ENCODE measurements around the gene SLC6A7.

SLC6A7 gene

DNA sequence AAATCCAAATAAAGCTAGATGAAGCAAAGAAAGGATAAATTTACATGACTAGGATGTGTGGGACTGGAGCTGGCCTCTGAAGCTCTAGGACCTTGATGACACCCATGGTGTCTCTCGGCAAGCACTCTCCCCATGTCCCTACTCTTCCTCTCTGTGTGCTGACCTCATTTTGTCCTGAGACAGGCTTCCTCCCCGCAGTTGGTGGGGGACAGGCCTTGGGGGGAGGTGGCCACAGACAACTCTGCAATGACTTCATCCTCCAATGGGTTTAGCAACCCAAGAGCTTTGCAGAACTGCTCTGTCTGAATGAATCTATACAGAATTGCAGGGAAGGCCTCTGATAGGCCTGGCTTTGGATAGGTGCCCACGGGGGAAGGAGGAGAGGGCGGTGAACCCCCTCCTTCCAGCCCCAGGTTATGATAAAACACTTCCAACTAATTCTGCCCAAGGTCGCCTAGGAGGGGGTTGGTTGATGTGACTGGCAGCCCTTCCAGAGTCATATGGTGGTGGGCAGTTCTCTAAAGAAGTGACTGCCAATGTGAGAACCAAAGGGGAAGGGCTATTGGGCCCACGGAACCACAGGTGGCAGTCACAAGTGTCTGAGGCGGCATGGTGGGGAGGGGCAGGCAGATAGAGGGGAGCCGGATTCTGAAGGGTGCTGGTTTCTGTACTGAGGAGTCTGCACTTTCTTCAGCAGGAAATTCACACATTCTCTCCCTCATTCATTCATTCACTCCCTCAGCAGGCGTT lies 6.0 kb downstream of the SLC6A7 start:
- DNase-seq, result no peak

DNA sequence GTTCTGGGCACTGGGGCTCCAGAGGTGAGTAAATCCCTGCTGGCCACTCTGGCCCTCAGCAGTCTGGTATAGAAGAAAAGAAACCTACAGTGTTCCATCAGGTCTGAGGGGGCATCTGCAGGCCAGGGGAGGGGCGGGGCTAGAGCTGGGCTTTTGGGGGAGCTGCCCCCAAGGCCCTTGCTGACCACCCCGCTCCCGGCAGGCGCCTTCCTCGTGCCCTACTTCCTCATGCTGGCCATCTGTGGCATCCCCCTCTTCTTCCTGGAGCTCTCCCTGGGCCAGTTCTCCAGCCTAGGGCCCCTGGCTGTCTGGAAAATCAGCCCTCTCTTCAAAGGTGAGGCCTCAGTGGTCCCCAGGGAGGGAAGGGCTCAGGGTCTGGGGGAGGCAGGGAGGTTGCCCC lies 6.7 kb downstream of the SLC6A7 start:
- no peak for DNase-seq

DNA sequence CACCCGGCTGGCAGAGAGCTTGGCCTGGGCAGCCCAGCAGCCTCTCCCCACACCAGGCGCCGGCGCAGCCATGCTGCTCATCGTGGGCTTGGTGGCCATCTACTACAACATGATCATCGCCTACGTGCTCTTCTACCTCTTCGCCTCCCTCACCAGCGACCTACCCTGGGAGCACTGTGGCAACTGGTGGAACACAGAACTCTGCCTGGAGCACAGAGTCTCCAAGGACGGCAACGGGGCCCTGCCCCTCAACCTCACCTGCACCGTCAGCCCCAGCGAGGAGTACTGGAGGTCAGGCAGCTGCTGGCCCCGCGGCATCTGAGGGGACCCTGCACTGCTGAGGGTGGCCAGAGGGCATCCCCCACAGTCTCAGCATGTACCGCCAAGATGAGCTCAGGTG lies 7.1 kb downstream of the SLC6A7 start:
- no peak for DNase-seq

DNA sequence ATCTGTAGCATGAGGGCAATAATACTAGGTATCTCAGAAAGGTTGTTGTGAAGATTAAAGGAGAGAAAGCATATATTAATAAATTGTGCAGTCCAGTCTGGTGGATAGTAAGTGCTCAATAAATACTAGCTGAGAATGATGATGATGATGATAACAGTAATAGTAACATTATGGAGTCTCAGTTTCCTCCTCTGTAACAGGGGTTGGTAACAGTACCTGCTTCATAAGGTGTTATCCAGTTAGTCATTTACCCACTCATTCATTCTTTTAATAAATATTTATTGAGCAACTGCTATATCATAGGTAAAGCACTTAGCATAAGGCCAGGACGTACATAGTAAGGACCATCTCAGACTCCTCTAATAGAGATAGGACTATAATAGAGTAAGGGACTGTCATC lies 7.6 kb downstream of the SLC6A7 start:
- DNase-seq, result no peak

DNA sequence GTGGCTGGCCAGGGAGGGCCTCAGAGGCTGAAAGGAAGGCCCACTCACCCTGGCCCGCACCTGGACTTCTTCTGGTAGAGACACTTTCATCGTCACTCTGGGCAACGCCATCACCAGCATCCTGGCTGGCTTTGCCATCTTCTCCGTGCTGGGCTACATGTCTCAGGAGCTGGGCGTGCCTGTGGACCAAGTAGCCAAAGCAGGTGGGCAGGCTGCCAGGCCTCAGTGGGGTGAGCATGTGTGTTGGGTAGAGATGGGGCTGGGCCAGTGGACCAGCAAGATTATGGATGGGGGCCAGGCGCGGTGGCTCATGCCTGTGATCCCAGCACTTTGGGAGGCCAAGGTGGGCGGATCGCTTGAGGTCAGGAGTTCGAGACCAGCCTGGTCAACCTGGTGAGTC lies 12.6 kb downstream of the SLC6A7 start:
- DNase-seq, result no peak

DNA sequence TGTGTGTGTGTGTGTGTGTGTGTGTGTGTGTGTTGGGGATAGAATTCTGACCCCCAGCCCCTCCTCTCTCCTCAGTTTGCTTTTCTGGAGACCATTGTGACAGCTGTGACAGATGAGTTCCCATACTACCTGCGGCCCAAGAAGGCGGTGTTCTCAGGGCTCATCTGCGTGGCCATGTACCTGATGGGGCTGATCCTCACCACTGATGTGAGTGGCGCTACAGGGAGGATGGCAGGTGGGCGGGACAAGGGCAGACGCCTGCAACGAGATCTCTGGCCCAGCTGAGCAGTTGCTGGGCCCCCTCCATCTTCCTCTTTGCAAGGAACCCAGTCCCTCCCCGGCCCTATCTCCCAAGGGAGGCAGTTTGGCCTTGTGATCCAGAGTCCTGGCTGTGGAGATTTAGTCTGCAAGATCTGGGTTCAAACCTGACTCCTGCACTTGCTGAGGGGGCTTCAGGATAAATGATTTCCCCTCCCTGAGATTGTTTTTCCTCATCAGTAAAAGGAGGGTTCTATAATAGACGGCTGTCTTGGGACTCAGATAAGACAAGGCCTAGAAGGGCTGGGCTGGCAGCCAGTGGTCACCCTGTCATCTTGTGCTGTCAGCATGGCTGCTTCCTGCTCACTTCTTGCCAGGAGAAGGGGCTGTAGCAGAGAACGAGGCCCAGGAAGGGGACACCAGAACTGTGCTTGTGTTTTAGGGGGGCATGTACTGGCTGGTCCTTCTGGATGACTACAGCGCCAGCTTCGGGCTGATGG lies 14.1 kb downstream of the SLC6A7 start:
- DNase-seq, result no peak

DNA sequence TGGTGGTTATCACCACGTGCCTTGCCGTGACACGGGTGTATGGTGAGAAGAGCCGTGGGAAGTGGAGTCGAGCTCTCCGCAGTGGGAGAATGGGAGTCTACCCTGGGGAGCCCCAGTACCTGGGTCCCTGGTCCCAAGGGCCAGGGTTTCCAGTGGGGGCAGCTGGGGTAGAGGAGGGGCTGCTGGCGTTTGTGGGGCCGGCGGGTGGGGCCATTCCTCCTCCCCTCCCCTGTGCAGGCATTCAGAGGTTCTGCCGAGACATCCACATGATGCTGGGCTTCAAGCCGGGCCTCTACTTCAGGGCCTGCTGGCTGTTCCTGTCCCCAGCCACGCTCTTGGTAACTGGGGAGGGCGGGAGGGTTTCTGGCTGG lies 14.7 kb downstream of the SLC6A7 start:
- no peak for DNase-seq

DNA sequence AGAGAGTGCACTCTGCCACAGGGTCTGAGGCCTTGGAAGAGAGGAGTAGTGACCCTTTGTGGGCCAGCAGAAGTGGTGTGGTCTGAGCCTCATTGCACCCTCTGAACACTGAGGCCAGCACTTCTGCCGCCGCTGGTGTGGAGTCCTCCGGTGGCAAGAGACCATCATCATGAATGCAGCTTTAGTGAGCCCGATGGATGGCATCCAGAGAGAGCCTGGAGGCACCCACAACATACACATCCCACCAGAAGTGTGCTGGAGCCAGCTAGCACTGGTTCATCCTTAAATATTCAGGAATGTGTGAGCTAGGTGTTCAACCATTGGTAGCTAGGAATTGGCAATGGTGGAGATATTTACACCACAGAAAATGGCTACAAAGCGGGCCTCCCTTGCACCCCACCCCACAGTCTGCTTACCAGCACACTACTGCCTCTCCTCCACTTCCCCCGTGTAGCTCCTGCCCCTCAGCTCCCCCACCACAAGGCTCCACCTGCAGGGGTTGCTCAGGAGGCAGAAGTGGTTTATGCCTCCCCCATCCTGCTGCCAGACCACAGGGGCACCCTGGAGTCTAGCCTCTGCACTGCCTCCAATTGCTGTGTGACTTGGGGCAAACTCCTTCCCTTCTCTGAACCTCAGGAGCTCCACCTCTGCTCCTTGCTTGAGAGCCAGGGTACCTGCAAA lies 16.4 kb downstream of the SLC6A7 start:
- DNase-seq, result no peak

DNA sequence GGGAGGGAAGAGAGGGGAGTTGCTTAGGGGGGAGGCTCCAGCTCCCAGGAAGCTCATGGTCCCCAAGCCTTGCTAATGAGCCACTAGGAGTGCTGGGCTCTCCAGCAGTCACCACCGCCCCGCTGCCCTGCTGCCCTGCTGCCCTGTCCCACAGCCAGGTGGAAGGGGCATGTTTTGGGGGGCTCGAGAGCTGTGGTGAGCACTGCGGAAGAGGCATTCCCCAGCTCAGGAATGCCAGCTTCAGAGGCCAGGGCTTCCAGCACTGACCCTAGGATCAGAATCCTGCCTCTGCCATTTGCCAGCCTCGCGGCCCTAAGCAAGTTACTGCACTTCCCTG lies 16.9 kb downstream of the SLC6A7 start:
- DNase-seq, result no peak

DNA sequence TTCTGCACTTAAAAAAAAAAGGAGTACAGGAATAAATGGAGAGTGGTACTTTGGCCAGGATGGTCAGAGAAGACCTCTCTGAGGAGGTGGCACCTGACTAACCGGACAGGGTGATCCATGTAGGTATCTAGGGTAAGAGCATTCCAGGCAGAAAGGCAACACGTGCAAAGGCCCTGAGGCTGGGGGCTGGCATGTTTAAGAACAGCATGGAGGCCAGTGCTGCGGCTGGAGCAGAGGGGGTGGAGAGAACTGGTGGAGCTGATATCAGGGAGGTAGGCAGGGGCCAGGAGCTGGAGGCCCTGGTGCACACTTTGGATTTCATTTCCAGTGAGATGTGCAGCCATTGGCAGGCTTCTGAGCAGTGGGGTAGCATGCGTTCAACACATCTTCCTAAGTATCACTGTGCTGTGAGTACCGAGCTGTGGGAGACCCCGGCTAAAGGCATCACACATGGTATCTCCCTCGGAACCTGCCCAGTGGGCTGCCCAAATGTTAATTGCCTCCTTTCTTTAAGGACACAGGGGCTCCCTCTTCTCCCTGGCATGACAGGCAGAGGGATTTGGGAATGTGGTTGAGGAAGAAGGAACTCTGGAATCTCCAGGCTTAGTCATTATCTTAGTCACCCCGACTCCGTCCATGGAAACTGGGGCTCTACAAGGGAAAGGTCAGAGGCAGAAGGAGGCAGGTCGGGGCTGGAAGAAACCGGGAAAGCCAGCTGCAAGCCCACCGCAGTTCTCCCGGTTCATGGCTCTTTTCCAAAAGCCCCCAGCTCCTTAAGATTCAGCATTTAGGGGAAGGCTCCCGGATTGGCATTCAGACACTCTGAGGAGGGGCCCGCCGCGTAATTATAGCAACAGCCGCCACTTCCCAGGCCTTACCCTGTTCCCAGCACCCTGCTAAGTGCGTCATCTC lies 18.6 kb downstream of the SLC6A7 start:
- DNase-seq, result peak; percentile 90

DNA sequence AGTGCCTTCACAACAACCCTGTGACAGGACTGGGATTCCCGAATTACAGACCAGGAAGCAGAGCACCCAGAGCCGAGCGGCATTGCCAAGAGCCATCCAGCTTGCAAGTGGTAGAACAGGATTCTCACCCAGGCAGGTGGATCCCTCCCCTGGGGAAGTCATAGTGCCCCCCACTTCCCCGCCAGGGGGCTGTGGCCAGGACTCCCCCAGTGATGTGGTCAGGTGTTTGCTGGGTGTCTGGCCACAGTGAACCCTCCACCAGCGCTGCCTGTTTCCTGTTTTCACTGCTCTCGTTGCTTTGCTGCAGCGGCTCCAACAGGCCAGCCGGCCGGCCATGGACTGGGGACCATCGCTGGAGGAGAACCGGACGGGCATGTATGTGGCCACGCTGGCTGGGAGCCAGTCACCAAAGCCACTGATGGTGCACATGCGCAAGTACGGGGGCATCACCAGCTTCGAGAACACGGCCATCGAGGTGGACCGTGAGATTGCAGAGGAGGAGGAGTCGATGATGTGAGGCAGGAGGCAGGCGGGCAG lies 19.3 kb downstream of the SLC6A7 start:
- DNase-seq, result peak; percentile 72

DNA sequence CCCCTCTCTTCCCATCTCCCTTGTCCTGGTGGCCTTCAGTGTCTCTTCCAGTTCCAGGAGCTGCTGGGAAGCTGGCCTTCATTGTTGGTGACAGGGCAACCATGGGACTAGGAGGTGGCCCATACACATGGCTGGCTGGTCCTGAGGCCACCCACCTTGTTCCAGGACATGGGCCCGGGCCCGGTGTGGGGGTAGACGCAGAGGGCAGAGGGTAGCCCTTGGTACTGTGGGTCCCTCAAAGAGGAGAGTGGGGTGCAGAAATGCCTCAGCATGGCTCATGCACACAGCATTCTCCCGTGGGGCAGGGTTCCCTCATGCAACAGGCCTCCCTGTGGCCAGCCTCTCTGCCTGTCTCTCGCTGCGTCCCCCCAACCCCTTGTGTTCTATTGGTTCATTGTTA lies 20.8 kb downstream of the SLC6A7 start:
- DNase-seq, result no peak

DNA sequence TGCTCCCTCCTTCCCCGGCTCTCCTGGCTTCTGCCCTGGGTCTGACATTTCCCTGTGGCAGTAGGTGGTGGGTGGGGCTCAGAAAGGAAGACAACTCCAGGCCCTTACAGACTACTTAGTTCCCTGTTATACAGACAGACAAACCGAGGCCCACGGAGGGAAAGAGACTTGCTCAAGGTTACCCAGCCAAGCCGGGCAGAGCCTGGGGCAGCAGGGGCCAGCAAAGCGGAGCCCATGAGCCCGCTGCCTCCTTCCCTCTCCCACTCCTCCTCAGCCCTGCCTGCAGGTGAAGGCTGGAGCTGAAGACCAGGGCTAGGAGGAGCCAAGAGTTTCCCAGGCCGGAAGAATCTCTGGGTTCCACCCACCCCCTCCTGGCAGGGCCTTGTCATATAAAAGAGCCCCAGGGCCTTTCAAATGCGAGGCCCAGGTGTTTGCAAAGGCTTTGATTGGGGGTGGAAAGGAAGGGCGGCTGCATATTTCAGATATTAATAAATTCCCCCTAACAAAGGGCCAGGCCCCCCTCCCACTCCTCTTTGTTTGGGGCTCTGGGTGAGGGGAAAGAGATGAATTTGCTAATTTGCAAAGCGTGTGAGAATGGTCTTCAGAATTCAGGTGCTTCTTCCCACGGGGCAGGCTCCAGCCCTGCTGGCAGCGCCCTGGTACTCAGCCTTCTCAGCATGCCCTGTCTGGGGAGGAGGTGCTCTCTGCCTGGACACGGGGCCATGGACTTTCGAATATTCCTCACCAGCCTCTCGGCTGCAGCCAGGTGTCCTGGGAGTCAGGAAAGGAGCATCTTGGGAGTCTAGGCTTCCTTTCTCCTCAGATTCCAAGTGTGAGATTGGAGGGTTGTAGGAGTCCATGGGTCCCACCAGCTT lies 21.5 kb downstream of the SLC6A7 start:
- no peak for DNase-seq

DNA sequence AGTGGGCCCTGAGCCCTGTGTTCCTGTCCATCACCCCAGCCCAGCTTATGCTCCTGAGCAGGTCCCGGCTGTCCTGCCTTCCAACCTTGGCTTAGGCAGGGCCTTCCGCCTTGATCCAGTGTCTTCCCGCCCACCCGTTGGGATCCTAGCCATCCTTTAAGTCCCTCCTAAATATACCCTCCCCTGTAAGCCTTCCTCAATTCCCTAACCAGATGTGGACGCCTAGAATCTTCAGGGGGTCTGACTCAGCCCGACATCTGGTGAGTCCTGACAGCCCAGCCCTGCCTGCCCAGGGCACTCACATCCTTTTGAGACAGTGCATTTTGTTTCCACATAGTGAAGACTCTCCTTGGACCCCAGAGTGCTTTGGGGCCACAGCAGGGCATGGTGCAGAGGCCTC lies 23.7 kb downstream of the SLC6A7 start:
- DNase-seq, result peak; percentile 75

DNA sequence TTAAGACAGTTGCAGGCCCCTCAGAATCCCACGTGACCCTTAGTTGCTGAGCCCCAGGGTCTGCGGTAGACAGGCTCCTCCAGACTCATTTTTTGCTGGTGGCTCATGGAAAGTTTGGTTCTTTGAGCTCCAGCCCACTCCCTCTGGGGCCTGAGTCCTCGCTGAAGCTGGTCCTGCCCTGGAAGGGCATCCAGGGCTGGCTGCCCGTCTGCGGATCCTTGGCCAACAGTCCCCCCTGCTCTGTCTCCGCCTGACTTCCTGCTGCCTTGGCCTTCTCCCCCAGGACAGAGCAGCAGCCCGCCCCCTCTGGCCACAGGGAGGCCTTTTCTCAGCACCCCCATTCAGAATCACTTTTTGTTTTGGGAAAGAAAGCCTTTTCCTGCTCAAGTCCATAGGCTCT lies 24.4 kb downstream of the SLC6A7 start:
- DNase-seq, result no peak

DNA sequence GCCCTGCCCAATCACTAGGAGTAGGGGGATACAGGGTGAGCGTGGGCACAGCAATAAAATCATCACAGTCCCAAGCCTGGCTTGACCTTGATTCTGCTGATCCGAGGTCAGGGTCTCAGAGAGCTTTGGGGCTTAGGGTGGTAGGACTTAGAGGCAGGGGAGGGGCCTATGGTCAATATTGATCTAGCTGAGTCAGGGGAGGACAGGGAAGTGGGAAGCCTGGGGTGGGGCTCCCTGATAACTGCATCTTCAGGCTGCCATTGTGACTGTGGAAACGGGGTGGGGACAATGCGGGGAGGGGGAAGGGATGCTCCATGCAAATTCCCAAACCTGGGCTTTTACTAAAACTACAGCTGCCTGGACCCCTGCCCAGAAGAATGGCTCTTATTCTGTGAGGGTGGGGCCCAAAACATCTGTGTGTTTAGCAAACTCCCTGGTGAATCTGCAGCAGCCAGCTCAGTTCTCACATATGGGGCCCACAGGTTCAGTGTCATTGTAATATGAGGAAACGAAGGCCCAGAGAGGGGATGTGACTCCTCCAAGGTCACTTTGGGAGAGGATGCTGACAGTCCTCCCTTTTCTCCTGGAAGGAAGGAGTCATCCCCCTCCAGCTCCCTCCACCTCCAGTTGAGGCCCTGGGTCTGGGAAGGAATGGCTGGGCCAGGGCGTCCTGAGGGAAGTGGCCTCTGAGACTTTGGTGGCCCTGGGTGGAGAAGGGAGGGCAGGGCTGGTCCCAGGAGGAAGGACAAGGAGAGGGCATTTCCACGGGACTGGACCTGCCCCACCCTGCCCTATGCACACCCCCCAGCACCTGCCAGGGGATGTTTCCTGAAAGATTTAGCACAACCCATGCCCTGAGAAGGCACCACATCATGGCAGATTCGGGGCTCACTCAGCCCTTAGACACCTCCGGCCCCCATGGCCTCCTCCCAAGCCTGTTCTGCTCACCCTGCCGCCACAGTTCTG lies 26.4 kb downstream of the SLC6A7 start:
- no peak for DNase-seq

DNA sequence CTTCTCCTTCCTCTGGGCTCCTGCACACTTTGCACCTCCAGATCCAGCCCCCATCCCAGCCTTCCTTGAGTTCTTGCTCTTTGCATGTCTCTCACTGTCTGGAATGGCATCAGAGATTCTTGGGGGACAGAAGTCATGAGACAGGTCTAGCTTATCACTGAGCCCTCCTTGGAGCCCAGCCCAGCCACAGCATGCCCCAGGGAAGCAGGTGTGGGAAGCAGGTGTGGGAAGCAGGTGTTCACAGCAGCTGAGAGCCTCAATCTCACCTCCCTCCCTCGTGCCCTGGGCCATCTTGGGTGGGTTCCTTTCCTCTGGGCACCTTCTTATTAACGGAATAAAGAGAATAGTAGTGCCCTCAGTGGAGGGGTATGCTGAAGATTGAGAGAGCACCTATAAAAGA lies 27.2 kb downstream of the SLC6A7 start:
- no peak for DNase-seq

DNA sequence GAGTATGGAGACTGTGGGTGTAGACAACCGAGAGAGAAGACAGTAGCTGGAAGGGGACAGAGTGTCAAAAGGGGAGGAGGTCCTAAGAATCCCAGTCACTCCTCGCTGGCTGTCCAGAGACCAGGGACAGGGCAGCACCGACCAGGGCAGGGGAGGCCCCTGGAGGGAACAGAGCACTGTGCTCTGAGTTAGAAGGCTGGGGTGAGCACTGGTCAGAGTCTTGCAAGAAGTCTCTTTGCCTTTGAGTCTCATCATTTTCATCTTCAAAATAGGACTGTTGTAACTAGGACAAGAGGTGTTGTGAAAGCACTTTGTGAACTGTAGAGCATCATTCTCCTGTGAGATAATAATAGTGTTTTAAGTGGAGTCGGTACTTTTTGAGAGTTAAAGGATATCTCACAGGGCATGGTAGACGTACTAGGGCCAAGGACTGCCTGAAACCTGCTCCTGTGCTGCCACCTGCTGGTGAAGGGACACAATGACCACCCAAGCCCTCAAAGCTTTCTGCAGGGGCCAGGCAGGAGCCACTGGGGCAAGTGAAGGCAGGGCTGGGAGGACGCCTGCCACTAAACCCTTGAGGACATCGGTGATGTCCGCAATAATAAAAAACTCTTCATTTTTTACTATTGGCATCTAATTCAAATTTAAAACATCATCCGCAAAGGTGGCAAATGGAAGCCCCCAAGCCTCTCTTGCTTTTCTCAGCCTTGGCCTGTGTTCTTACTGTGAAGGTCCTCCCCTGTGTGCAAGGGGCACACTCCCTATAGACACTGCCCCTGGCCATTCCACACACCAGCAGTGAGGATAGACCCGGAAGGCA lies 28.2 kb downstream of the SLC6A7 start:
- peak; percentile 71 for DNase-seq

DNA sequence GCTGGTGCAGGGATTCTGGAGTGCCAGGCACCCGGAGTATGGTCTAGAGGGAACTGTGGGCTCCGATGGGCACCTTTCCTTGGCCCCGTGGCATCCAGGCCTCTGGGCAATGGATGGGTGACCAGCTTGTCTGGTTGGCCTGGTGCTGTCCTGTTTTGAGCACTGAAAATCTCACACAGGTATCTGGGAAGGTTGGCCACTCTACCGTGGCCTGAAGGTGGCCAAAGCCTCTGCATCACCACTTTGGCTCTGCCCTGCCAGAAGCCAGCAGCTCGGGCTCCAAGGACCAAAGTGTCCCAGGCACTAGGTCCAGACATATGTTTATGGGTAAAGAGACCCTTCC lies 28.8 kb downstream of the SLC6A7 start:
- DNase-seq, result no peak

DNA sequence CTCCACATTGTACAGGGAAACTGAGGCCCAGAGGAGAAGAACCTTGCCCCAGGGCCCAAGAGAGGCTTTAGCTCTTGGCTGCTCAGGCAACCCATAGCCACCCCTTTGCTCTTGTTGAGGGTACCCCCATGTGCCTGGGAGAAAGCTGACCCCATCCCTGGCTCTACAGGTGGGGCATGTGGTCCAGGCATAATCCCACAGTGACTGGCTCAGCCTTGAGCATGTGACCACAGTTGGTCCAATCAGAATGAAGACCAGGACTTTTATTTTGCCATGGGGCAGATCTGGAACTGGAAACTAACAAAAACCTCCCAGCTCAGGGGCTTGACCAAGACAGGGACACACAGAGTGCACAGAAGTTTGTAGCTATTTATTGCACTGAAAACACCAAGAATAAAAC lies 29.3 kb downstream of the SLC6A7 start:
- DNase-seq, result no peak
